Stimulated activated CD8-positive, alpha-beta memory T cell treated with anti-CD3 and anti-CD28 coated beads, Interleukin-15, amount 100 ng/mL, for 1 hour (primary cell): ENCODE measurements around the gene KCTD1.

Experiments used
- DNase-seq: peaks from one replicate; pipeline ENCODE4 v3.0.0-alpha.2; 2020; ENCODE audit warnings: low read depth

Gene KCTD1

DNA sequence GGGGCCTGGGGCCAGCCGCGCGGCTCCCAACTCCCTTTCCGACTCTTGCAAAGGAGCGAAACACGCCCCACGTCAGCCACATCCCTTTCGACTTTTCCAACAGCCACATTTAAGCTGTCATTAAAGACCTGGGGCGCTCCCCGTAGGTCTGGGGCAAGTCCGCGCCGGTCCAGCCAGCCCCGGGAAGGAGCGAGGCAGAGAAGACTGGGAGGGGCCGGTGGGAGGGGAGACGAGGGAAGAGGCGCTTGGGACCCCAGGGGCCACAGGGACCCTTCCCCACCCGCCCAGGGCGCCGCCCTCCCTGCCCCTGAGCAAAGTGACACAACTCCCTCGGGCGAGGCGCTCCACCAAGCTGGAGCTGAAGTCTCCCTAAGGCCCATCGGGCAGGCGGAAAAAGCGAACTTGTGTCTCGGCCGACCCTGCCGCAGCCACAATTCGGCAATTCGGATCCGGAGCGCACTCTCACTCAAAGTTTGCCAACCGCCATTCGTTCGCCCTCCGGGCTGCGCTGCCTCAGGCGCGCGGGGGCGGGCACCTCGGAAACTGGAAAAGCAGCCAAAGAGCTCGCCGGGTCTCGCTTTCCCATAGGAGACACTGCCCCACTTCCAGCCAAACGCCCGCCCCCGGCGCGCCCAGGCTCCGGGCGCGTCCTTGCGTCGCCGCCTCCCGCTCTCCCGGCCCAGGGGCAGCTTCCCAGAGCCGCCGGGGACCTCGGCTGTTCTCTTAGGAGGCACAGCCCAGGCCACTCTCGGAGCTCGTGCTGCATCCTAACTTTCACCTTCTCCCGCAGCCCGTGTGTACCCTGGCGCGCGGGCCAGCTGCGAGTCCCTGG is 1.1 kb upstream of the KCTD1 start:
- no peak for DNase-seq

GRCh38 chr18:26547646-26548414 is 523 bp downstream of the KCTD1 start:
- peak; percentile 9 for DNase-seq

DNA sequence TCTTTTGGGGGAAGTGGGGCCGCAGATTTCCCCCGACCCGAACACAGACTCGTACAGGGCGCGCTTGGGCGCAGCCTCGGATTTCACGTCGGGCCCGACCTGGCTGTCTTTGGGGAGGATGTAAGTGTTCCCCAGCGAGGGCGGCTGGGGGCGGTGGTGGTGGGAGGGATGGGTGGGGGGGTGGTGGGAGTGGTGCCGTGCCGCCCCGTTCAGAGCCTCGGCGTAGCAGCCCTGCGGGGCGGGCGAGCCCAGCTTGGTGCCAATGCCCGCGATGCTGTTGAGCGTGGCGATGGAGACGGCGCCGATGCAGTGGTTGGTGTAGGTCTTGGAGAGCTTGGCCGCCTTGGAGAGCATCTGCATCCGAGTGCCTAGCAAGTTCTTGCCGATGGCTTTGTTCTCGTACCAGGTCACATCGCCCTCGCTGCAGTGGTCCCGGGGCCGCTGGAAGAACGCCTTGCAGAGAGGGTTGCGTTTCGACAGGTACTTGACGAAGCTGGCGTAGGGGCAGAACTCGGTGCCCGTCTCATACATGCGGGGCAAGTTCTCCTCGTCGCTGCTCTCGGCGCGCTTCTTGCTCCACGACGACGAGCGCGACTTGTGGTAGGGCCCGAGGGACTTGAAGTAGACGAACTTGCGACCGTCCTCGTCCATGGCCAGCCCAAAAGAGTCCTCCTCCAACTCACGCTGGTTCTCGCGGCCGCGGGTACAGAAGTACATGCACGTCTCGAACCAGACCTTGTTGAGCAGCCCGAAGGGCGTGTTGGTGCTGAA is 1.3 kb downstream of the KCTD1 start:
- DNase-seq = no peak

- DNase-seq = no peak
These were observed 2.0 kb downstream of the KCTD1 start for GRCh38 chr18:26546170-26546874.

- DNase-seq = no peak
These were observed 2.8 kb downstream of the KCTD1 start for GRCh38 chr18:26545335-26546123.

DNA sequence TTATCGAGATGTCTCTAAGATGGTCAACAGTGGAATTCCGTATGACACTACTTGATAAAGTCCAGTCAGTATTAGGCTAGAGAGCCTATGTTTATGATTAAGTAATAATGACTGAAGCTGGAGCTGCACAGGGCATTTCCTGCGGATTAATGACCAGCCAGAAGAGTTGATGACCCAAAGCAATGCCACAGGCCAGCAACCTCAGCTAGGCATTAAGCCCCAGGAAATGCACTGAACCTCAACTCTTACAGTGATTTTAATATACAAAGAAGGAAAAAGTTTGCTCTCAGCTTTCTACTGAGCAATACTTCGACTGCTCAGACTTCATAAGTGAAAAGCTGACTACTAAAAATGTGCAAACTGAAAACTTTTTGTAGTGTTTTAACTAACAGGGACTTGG is 3.9 kb downstream of the KCTD1 start:
- DNase-seq = no peak

GRCh38 chr18:26543373-26543772 is 5.0 kb downstream of the KCTD1 start:
- DNase-seq = no peak

GRCh38 chr18:26540043-26540628 is 8.2 kb downstream of the KCTD1 start:
- DNase-seq = no peak

- DNase-seq = no peak
These were observed 9.8 kb downstream of the KCTD1 start for GRCh38 chr18:26538524-26538923.

DNA sequence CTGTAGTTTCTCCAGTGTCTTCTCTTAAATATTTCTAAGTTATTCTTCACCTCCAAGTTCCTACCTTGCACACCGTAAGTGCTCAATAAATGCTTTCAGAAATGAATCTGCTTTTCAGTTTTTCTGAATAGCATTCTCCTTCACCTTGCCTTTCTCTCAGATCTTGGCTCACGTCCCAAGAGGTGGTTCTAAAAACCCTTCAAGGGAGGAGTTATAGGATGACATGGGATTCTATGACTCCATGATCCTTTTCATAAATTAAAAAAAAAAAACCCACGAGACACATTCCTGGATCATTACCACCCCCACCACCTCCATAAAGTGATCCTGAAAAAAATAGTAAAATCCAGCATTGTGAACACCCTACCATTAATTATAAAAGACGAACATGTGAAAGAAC is 11.7 kb downstream of the KCTD1 start:
- DNase-seq = no peak

DNA sequence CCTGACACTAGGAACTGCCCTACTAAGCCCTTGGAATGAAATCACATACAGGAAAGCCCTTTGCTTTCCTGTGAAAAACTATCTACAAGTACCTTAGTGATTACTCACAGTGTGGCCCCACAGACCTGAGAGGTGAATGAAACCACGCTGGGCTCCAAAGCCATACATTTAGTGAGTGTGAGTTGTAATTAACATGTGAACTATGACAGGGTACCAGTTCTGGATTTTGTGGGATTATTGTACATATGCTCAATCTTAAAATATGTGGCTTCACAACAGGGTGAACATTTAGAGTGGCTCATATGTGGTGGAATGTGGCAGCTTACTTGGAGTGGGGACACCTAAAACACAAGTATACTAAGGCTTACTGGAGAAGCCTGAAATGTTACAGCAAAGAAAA is 12.3 kb downstream of the KCTD1 start:
- no peak for DNase-seq

GRCh38 chr18:26535630-26536029 is 12.7 kb downstream of the KCTD1 start:
- no peak for DNase-seq

DNA sequence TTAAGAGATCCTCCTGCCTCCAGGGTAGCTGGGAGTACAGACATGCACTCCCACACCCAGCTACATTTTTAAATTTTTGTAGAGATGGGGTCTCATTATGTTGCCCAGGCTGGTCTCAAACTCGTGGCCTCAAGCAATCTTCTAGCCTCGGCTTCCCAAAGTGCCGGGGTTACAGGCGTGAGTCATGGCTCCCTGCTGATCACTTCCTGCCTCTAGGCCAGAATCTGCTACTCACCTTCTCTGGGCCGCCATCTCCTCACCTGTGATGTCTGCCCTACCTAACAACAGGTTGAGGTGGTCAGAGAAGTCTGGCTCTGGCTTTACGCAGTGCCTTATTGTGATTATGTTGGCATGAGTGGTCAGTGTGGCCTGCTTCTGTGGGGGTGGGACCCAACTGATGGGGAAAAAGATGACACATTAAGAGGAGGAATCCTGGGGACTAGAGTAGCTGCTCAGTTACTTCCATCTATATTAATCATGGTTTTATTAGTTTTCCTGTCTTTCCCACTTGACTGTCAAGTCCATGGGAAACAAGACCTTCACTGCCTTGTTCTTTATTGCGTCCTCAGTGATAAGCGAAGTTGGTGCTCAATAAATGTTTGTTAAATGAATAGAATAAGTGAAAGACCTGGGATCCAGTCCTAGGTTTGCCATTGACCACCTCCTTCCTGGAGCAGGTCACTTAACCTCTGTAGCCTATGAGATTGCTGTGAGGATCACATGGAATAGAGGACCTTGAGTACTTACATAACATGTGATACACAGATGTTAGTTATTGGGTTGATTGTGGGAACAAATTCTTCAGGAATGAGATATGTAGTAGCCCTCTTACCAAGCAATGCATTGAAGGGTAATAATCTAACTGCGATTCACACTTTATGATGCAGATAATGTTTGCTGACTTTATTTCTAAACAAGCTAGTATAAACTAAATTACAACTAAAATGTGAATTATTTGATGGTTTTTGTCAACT is 15.7 kb downstream of the KCTD1 start:
- DNase-seq = no peak

GRCh38 chr18:26531605-26532298 is 16.6 kb downstream of the KCTD1 start:
- DNase-seq = no peak

GRCh38 chr18:26526966-26527234 is 21.5 kb downstream of the KCTD1 start:
- no peak for DNase-seq

- DNase-seq = no peak
These were observed 22.0 kb downstream of the KCTD1 start for GRCh38 chr18:26526128-26526965.

- DNase-seq = no peak
These were observed 23.6 kb downstream of the KCTD1 start for GRCh38 chr18:26524504-26525351.
